Measurements from ENCODE around the gene IRF8. TPM values are rescaled to one million over a fixed set of nuclear protein-coding genes. Genes with fewer than 3 reads are reported as not detected.

IRF8 gene
- total RNA-seq, 2 donors from 2014 or later = 6.2 to 8.2 TPM

DNA sequence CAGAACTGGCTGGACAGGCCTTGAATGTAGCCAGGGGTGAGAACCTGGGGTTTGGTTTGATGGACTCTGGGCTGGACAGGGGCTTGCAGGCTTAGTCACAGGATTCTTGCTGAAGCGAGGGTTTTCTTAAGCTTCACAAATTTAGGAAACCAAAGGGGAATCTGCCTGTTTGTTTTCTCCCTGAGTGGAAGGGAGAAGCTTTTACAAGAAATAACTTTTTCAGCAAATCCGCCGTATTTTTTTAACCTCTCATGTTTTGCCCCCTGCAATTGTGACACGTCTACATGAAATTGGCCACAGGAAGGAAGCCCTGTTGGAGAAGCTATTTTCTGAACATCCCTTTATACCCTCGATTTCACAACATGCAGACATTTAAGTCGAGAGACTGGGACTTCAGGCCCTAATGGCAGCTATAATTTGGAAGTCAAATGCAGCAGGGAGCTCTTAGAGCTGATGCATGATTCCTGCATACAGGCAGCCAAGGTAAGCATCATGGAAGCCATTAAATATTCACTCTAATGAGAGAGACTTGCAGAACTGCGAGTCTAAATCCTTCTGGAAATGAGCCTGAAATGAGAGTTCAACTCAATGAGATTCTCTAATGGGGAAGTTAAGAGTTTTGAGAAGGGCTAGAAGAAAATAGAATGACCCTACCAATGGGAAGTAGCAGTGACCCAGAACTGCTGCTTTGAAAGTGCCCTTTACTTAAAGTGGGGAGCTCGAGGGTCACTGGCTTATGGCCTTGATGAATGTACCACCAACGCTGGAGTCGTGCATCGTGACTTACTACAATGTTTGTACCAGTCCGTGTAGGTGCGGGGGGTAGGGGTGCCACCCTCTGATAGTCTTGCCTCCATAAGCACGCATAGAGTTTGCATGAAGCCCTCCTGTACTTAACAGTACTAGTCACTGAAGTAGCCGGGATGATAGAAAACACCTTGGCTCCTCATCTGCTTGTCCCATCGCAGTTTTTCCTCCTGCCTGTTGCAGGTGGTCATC is 45.1 kb upstream of the IRF8 start:
- H3K27me3 ChIP-seq = no peaks in the 10 kb centered on the region
- H3K9me3 ChIP-seq = peaks cover 0 to 7% (median 0%) of the 10 kb centered on the region in 3 donors
- ATAC-seq = no peak
- no peak for DNase-seq
- H3K4me1 ChIP-seq = no peaks in the 10 kb centered on the region
- TF ChIP-seq POLR2A (IDR thresholded peaks at IDR 0.05) = no peak
- TF ChIP-seq, protein P1, sequence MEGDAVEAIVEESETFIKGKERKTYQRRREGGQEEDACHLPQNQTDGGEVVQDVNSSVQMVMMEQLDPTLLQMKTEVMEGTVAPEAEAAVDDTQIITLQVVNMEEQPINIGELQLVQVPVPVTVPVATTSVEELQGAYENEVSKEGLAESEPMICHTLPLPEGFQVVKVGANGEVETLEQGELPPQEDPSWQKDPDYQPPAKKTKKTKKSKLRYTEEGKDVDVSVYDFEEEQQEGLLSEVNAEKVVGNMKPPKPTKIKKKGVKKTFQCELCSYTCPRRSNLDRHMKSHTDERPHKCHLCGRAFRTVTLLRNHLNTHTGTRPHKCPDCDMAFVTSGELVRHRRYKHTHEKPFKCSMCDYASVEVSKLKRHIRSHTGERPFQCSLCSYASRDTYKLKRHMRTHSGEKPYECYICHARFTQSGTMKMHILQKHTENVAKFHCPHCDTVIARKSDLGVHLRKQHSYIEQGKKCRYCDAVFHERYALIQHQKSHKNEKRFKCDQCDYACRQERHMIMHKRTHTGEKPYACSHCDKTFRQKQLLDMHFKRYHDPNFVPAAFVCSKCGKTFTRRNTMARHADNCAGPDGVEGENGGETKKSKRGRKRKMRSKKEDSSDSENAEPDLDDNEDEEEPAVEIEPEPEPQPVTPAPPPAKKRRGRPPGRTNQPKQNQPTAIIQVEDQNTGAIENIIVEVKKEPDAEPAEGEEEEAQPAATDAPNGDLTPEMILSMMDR (IDR thresholded peaks at IDR 0.05) = no peak
- no peak overlapping the region for H3K4me3 ChIP-seq
- 58 to 63% methylated on average over 16 of the region's 16 CpGs for WGBS, 2 donors
- no peaks in the 10 kb centered on the region for H3K36me3 ChIP-seq (replicated peaks in 1 of 2; ENCODE audit: insufficient read depth in 1 of 2, low read depth in 2 of 2)
- intact Hi-C loops (cut with DNase I) = no loop called here
- H3K27ac ChIP-seq = peak overlapping the region in 1 of 4 donors; percentile 2

DNA sequence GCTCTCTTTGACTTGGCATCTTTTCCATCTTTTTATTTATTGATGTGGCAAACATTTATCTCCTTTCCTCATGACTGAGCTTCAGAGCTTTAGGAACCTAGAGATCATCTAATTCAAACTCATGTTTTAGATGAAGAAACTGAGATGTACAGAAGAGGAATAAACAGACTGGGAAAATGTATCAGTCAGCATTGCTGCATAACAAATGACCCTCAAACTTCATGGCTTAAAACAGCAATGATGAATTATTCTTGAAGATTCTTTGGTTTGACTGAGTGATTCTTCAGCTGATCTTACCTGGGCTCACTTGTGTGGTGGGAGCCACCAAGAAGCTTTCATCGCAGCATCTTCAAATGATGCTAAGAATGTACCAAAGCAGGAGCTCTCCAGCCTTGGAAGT is 44.0 kb upstream of the IRF8 start:
- no peaks in the 10 kb centered on the region for H3K36me3 ChIP-seq (replicated peaks in 1 of 2; ENCODE audit: insufficient read depth in 1 of 2, low read depth in 2 of 2)
- intact Hi-C loops (cut with DNase I) = no loop called here
- H3K27me3 ChIP-seq = no peaks in the 10 kb centered on the region
- H3K27ac ChIP-seq = no peak overlapping the region
- H3K4me1 ChIP-seq = no peaks in the 10 kb centered on the region
- TF ChIP-seq, protein P1 (IDR thresholded peaks at IDR 0.05) = no peak
- no peak for TF ChIP-seq POLR2A (IDR thresholded peaks at IDR 0.05)
- DNase-seq = no peak
- ATAC-seq = no peak
- peaks cover 0 to 7% (median 0%) of the 10 kb centered on the region in 3 donors for H3K9me3 ChIP-seq
- 100% methylated on average over 1 of the region's 1 CpG for WGBS, 2 donors
- no peak overlapping the region for H3K4me3 ChIP-seq

DNA sequence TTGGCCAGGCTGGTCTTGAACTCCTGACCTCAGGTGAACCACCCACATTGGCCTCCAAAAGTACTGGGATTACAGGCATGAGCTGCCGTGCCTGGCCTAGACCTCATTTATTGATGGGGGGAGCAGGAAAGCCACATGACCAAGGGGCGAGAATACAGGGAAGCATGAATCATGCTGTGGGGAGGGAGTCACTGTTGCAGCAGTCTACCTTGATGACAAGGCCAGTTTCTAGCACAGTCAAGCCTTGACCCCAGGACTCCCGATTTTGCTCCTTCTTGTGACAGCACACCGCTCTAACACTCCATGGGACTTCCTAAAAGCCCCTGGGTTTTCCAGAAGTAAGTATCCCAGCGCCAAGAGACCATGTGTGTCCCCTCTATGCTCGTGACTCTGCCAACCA is 42.9 kb upstream of the IRF8 start:
- H3K27me3 ChIP-seq = no peaks in the 10 kb centered on the region
- H3K27ac ChIP-seq = no peak overlapping the region
- intact Hi-C loops (cut with DNase I) = no loop called here
- 48 to 65% methylated on average over 6 of the region's 6 CpGs for WGBS, 2 donors
- DNase-seq (no peak), ATAC-seq (no peak)
- H3K36me3 ChIP-seq (replicated peaks in 1 of 2; ENCODE audit: insufficient read depth in 1 of 2, low read depth in 2 of 2) = no peaks in the 10 kb centered on the region
- peaks cover 0 to 7% (median 0%) of the 10 kb centered on the region in 3 donors for H3K9me3 ChIP-seq
- no peak for TF ChIP-seq POLR2A (IDR thresholded peaks at IDR 0.05)
- TF ChIP-seq, protein P1 (IDR thresholded peaks at IDR 0.05) = no peak
- no peaks in the 10 kb centered on the region for H3K4me1 ChIP-seq
- H3K4me3 ChIP-seq = no peak overlapping the region

DNA sequence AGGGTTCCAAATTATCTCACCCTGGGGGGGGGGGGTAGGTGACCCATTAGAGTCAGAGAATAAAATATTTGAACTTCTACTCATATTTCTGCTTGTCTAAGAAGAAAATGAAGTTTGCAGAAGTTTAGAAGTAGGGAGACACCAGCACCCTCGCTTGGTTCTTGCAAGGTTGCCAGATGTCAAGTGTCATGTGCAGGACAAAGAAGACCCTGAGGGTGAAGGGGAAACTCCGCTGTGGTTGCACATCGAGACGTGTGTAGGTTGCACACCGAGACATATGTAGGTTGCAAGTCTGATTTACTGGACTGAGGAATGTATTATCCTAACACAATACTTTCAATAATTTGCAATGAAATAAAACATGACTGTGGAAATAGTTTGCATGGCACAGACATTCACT is 42.4 kb upstream of the IRF8 start:
- intact Hi-C loops (cut with DNase I) = no loop called here
- H3K27me3 ChIP-seq = no peaks in the 10 kb centered on the region
- no peak overlapping the region for H3K27ac ChIP-seq
- TF ChIP-seq POLR2A (IDR thresholded peaks at IDR 0.05) = no peak
- TF ChIP-seq, protein P1 (IDR thresholded peaks at IDR 0.05) = no peak
- no peak overlapping the region for H3K4me3 ChIP-seq
- H3K4me1 ChIP-seq = no peaks in the 10 kb centered on the region
- DNase-seq (no peak), ATAC-seq (no peak)
- no peaks in the 10 kb centered on the region for H3K36me3 ChIP-seq (replicated peaks in 1 of 2; ENCODE audit: insufficient read depth in 1 of 2, low read depth in 2 of 2)
- 69 to 70% methylated on average over 5 of the region's 5 CpGs for WGBS, 2 donors
- H3K9me3 ChIP-seq = peaks cover 0 to 7% (median 0%) of the 10 kb centered on the region in 3 donors
